Large intestine (tissue), 3 donors: ENCODE data around the gene SLC25A21. TPM values are rescaled to one million over a fixed set of nuclear protein-coding genes. Genes with fewer than 3 reads are reported as not detected.

ENCODE experiments used
- DNase-seq, 2 donors: peaks; one replicate each; pipeline versions ENCODE4 v3.0.0 to v3.0.0-alpha.2; 2013
- H3K27ac ChIP-seq: one replicate; pipeline ENCODE4 v1.5.1; 2013; ENCODE audit warnings: low read length
- H3K27me3 ChIP-seq: 2 replicates; pipeline ENCODE4 v1.6.1; 2013; ENCODE audit warnings: low read length; ENCODE audit not compliant: control insufficient read depth, insufficient read depth
- H3K36me3 ChIP-seq: 2 replicates; pipeline ENCODE4 v1.6.1; 2013; ENCODE audit warnings: low read length; ENCODE audit not compliant: control insufficient read depth, insufficient read depth
- H3K4me1 ChIP-seq: one replicate; pipeline ENCODE4 v1.6.1; 2013; ENCODE audit warnings: low read length; ENCODE audit not compliant: control insufficient read depth, insufficient read depth
- H3K4me3 ChIP-seq: one replicate; pipeline ENCODE4 v1.5.1; 2013; ENCODE audit warnings: low read length
- H3K9me3 ChIP-seq: one replicate; pipeline ENCODE4 v1.6.1; 2013; ENCODE audit warnings: mild to moderate bottlenecking, low read depth, low read length, moderate library complexity; ENCODE audit not compliant: control insufficient read depth
- WGBS: methylation state at CpG from one replicate; pipeline ENCODE4 v1.1.5; 2013; ENCODE audit warnings: low lambda C conversion rate; ENCODE audit not compliant: insufficient coverage; 5-methylcytosine and 5-hydroxymethylcytosine counted together
- polyA plus RNA-seq: library from polyadenylated mRNA; unstranded; fragments of 120-200 nt; gene quantifications from one replicate; pipeline ENCODE4 v1.2.1, GENCODE V29; 2013

SLC25A21 gene
- polyA plus RNA-seq, 1 donor, result 0.58 TPM

DNA sequence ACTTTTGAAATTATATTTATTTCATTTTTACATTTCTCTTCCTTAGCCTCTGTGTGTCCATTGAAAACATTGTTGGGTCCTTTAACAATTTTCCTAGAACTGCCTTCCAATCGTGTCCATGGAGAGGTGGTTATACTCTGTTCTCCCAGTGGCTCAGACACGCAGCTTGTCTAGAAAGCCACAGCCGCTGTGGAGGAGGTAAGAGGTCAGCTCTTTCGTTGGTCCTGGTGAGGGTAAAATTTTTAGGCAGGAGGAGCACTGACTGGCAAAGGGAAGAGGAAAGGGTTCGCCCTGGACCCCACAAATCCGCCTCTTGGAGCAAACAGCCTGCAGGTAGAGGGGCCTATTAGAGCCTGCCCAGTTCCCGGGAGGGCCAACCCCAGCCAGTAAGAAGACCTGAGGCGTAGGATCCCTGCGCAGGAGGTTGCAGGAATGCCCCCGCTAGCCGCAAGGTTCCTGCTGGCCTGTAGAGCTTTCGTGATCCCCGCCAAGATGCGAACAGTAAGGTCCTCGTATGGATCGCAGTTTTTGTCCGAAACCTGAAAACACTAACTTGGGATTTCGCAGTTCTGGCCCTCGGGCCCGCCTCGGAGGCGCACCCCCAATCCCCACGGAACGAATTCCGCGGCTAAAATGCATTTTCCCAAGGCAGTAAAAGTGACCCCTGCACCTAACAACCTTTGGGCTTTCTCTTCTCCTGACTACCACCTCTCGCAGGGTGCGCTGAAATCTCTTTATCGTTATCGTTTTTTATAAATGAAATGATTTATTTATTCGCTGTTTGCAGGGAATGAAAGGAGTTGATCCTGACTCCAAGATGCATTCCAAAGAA lies 518.2 kb downstream of the SLC25A21 start:
- Histone ChIP-seq H3K27ac (no peak overlapping the region), H3K4me1 (peaks cover 13% of the 10 kb centered on the region), H3K36me3 (no peaks in the 10 kb centered on the region), H3K4me3 (no peak overlapping the region), H3K9me3 (peaks cover 9% of the 10 kb centered on the region), H3K27me3 (peaks cover 89% of the 10 kb centered on the region)
- no peak for DNase-seq
- 0% methylated on average over 2 of the region's 31 CpGs for WGBS

GRCh38 chr14:36653413-36653812 lies 519.0 kb downstream of the SLC25A21 start:
- H3K9me3 ChIP-seq, result peaks cover 6% of the 10 kb centered on the region
- 37% methylated on average over 2 of the region's 3 CpGs for WGBS
- H3K4me1 ChIP-seq, result peaks cover 10% of the 10 kb centered on the region

GRCh38 chr14:36652542-36653201 lies 519.7 kb downstream of the SLC25A21 start:
- Histone ChIP-seq H3K9me3 (peaks cover 5% of the 10 kb centered on the region), H3K4me1 (peaks cover 10% of the 10 kb centered on the region), H3K36me3 (no peaks in the 10 kb centered on the region), H3K27ac (no peak overlapping the region), H3K27me3 (peaks cover 89% of the 10 kb centered on the region), H3K4me3 (no peak overlapping the region)
- DNase-seq, result no peak

More at GRCh38 chr14:36653413-36653812, 519.0 kb downstream of the SLC25A21 start:
- DNase-seq, result no peak
- peaks cover 89% of the 10 kb centered on the region for H3K27me3 ChIP-seq
- no peaks in the 10 kb centered on the region for H3K36me3 ChIP-seq
- no peak overlapping the region for H3K27ac ChIP-seq
- H3K4me3 ChIP-seq, result no peak overlapping the region

DNA sequence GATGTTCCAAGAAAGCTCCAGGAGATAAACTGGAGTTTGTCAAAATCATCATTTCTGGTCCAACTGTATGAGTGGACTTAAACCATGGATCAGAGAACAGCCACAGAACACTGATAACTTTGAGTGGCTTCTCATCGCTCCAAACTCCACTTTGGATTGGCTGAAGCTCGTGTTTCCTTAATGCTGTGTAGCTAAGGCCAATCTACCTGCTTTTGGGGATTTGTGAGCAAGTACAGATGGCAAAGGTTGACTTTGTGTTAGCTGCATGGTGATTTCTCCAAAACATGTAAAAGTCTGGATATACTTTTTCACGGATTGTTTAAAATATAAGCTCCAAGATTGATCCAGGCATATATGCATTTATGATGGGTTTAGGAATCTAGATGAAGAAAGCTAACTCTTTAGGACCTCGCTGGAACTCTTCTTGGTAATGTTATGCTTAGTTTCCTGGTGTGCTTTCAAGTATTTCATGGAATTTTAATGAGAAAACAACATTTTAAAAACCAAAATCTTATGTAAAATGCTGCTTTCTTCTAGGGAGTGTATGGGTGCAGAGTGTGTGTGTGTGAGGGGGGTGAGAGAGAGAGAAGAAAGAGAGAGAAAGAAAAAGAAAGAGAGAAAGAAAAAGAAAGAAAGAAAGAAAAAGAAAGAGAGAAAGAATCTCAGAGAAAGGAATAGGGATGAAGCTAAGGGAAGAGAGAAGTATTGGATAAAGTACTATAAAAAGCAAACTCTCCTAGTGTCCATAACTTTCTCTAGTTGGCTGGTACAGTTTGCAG lies 522.3 kb downstream of the SLC25A21 start:
- Histone ChIP-seq H3K4me3 (no peak overlapping the region), H3K27ac (no peak overlapping the region), H3K36me3 (no peaks in the 10 kb centered on the region), H3K4me1 (no peaks in the 10 kb centered on the region), H3K27me3 (peaks cover 89% of the 10 kb centered on the region), H3K9me3 (peaks cover 7% of the 10 kb centered on the region)
- WGBS, result 0% methylated on average over 1 of the region's 4 CpGs
- DNase-seq, result no peak

GRCh38 chr14:36647824-36648753 lies 524.3 kb downstream of the SLC25A21 start:
- no peak overlapping the region for H3K27ac ChIP-seq
- 0% methylated on average over 1 of the region's 62 CpGs for WGBS
- no peak for DNase-seq
- H3K4me3 ChIP-seq, result no peak overlapping the region
- H3K4me1 ChIP-seq, result no peaks in the 10 kb centered on the region
- peaks cover 78% of the 10 kb centered on the region for H3K27me3 ChIP-seq
- H3K36me3 ChIP-seq, result no peaks in the 10 kb centered on the region
- H3K9me3 ChIP-seq, result peaks cover 7% of the 10 kb centered on the region

DNA sequence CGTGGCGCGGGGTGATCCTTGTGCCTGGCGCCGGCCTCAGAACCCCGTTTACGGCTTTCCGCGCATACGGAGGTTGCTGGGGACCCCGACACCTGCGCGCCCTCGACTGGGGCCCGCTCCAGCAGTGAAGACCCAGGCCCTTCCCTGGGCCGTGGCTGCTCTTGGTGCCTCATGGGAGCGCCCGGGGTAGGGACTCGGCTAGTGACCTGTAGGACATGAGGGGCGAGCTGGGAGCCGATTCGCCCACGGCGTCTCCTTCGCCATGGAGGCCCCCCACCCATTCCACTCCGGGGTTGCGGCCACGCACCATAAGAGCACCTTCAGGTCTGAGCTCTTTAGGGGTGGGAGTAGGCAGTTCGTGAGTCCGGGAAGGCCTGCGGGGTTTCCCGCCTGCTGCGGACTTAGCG lies 525.0 kb downstream of the SLC25A21 start:
- no CpG with 5 or more reads among the region's 34 CpGs for WGBS
- H3K27me3 ChIP-seq, result peaks cover 72% of the 10 kb centered on the region
- peaks cover 7% of the 10 kb centered on the region for H3K9me3 ChIP-seq

GRCh38 chr14:36646664-36647416 lies 525.6 kb downstream of the SLC25A21 start:
- H3K27me3 ChIP-seq, result peaks cover 69% of the 10 kb centered on the region

More for the DNA sequence above, 525.0 kb downstream of the SLC25A21 start:
- DNase-seq, result no peak
- H3K27ac ChIP-seq, result no peak overlapping the region
- H3K4me3 ChIP-seq, result no peak overlapping the region
- no peaks in the 10 kb centered on the region for H3K36me3 ChIP-seq
- H3K4me1 ChIP-seq, result no peaks in the 10 kb centered on the region

GRCh38 chr14:36633580-36633979 lies 538.8 kb downstream of the SLC25A21 start:
- Histone ChIP-seq H3K4me3 (no peak overlapping the region), H3K27me3 (no peaks in the 10 kb centered on the region), H3K4me1 (no peaks in the 10 kb centered on the region), H3K27ac (no peak overlapping the region), H3K9me3 (no peaks in the 10 kb centered on the region), H3K36me3 (no peaks in the 10 kb centered on the region)
- DNase-seq, result no peak
- no CpG with 5 or more reads among the region's 3 CpGs for WGBS

More at GRCh38 chr14:36646664-36647416, 525.6 kb downstream of the SLC25A21 start:
- no CpG with 5 or more reads among the region's 55 CpGs for WGBS
- no peaks in the 10 kb centered on the region for H3K36me3 ChIP-seq
- H3K9me3 ChIP-seq, result peaks cover 7% of the 10 kb centered on the region
- H3K4me1 ChIP-seq, result no peaks in the 10 kb centered on the region
- H3K27ac ChIP-seq, result no peak overlapping the region
- no peak overlapping the region for H3K4me3 ChIP-seq
- DNase-seq, result no peak
